Colon (tissue), 2 donors: Measurements from ENCODE around the gene REL.
"Not testable (repeated sequence)": the region's sequence is repeated elsewhere in the genome, so short reads cannot be mapped to it uniquely, and the experiment has no call there.

Experiments used
- FAIRE-seq: peaks from 2 replicates; lab custom pipeline; 2012; peaks lifted over from hg19 to GRCh38; lab: Jason Lieb, UNC
- donor health status: control.
- donor health status: control.

The REL gene

GRCh38 chr2:60881047-60881932, at the start of gene REL:
REL (plus strand) TSS chr2:60881574; CDS start chr2:60881841, 267 bp downstream.
- no peak for FAIRE-seq

- no peak for FAIRE-seq
Measured at GRCh38 chr2:60831921-60832320, 49.5 kb upstream of the REL start.

- no peak for FAIRE-seq
Measured at GRCh38 chr2:60832621-60833020, 48.8 kb upstream of the REL start.

GRCh38 chr2:60834270-60834717, 47.1 kb upstream of the REL start:
- no peak for FAIRE-seq

GRCh38 chr2:60836491-60836890, 44.9 kb upstream of the REL start:
- FAIRE-seq = no peak

GRCh38 chr2:60837123-60837522, 44.3 kb upstream of the REL start:
- FAIRE-seq = no peak

GRCh38 chr2:60838481-60838880, 42.9 kb upstream of the REL start:
- FAIRE-seq = no peak

GRCh38 chr2:60839126-60839813, 42.1 kb upstream of the REL start:
- FAIRE-seq = no peak

GRCh38 chr2:60840880-60841279, 40.5 kb upstream of the REL start:
- FAIRE-seq = no peak

GRCh38 chr2:60843006-60843405, 38.4 kb upstream of the REL start:
- FAIRE-seq = no peak

GRCh38 chr2:60844105-60844504, 37.3 kb upstream of the REL start:
- no peak for FAIRE-seq

GRCh38 chr2:60847854-60848253, 33.5 kb upstream of the REL start:
- FAIRE-seq = no peak

- FAIRE-seq = no peak
Measured at GRCh38 chr2:60849187-60849586, 32.2 kb upstream of the REL start.

- FAIRE-seq = no peak
Measured at GRCh38 chr2:60852282-60852860, 29.0 kb upstream of the REL start.

- no peak for FAIRE-seq
Measured at GRCh38 chr2:60853531-60853930, 27.8 kb upstream of the REL start.

- FAIRE-seq = no peak
Measured at GRCh38 chr2:60855989-60856669, 25.2 kb upstream of the REL start.

GRCh38 chr2:60857056-60857455, 24.3 kb upstream of the REL start:
- FAIRE-seq = no peak

- FAIRE-seq = no peak
Measured at GRCh38 chr2:60858897-60859311, 22.5 kb upstream of the REL start.

- no peak for FAIRE-seq
Measured at GRCh38 chr2:60861736-60862135, 19.6 kb upstream of the REL start.

- FAIRE-seq = no peak
Measured at GRCh38 chr2:60862642-60863041, 18.7 kb upstream of the REL start.

GRCh38 chr2:60865361-60865760, 16.0 kb upstream of the REL start:
- FAIRE-seq = not testable (repeated sequence)

- FAIRE-seq = no peak
Measured at GRCh38 chr2:60867007-60867406, 14.4 kb upstream of the REL start.
